CD4-positive, alpha-beta T cell treated with Interleukin-12 subunit alpha and Interleukin-12 subunit beta, for 1 hour (primary cell): ENCODE measurements around the gene S1PR3.

Experiments used
- DNase-seq: peaks from one replicate; pipeline ENCODE4 v3.0.0-alpha.2; 2020

Gene S1PR3

DNA sequence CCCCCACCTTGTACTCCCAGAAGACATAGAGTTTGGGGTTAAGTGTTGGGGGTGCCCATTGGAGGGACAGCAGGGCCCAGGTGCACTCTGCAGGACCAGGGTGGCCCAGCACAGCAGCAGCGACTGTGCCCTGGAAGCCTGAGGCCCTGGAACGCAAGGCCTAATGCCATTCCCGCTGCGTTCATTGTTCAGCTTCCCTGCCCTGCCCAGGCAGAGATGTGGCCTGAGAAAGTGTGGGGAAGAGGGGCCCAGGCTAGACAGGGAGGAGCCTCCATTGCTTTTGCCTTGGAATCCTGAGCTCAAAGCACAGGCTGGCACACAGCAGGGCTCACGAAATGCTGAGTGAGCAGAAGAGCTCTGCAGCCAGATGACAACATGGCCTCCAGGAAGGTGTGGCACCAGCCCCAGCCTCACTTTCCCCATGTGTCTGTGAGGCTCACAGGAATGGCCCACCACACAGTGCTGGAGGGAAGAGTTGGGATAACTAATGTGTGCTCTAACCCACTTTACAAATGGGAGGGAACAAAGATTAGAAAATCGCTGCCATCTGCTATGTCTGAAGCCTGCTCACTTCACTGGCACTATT lies 19.4 kb downstream of the S1PR3 start:
- DNase-seq = no peak

DNA sequence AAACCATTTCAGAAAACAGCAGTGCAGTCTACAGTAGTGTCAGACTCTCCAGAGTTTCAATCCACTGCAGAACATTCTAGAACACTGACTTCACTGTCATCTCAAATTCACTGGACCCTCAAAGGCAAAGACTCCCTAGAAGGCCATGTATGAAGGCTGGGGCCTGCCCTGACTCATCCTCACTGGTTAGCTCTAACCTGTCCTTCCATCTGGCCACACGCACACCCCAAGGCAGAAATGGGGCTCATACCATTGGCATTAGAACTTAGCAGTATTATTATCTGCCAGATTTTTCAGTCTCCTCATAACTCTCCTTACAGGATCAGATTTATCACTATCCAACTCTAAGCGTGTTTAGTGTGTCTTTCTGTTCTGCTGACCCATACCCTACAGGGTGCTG lies 20.4 kb downstream of the S1PR3 start:
- DNase-seq = no peak

DNA sequence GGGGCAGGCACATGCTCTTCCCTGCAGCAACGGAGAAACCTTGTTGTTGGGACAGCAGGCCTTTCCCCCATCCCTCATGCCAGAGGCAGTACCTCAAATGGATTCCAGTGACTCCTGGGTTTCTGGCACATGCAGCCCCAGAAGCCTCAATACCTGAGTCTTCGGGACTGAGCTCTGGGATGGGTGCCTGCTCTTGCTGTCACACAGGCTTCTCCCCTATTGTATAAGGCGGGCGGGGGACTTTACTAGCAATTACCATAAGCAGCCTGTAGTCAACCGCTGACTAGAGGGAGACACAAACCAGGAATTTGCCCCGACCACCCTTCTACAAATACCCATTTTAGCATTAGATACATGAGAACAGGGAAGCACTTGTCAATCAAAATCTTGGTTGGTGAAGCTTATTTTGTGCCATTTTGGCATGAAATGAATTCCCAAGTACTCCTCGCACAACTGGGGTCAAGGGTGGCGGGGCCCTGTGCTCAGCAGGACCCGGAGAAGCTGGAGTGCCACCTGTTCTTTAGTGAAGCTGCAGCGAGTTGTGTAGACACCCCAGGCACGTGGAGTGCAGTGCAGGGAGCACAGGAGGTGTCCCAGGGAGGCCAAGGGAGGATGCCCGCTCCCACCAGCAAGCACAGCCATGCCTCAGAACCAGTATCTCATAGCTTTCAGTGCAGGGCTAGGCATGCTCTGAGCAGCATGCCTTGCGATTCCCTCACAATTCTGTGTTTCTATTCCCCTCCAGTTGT lies 21.2 kb downstream of the S1PR3 start:
- no peak for DNase-seq

DNA sequence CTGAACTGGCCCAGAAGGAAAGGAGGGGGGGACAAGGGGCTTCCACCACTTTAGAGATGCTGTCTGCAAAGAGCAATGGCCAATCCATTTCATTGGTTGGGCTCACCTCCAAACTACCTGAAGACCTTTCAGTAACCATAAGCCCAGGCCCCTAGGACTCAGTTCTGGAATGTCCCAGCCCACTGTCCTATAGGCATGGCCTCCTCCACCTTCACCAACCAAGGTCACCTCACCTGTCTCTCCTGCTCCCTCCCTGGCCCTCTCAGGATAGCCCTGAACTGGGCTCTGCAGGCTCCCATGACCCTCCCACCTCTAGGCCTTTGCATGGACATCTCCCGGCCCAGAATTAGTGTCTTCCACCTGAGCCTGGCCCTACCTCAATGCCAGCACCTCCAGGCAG lies 22.4 kb downstream of the S1PR3 start:
- no peak for DNase-seq

DNA sequence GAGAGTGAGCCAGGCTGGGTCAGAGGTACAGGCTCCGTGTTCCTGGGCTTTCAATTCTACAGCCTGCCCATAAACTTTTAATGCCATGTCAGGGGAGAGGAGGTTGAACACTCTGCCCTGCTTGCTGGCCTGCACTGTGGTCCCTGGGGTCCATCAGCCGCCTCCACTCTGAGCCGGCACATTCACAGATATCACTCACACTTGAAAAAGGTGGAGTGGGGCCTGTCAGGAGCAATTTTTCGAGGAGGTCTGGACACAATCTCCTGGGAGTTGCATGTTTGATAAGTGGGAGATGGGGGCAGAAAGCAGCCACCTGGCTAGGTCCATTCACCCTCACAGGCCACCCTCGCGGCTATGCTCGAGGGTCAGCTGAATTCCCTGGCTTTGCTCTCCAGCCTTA lies 22.9 kb downstream of the S1PR3 start:
- DNase-seq = no peak

DNA sequence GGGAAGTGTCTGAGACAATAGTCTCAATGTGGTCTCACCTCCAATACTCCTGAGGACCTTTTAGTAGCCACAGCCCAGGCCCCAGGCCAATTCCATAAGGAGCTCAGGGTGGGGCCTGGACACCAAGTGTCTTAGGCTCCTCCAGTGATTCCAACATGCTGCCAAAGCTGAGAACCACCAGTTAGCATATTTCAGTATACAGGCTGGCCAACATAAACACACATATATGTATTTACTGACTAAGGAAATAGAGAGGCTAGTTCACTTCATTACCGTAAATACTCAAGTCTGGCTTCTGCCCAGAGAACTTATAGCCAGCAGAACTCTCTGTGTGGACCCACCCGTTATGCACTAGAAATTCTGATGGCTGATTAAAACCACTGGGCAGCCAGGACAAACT lies 24.1 kb downstream of the S1PR3 start:
- DNase-seq = no peak

DNA sequence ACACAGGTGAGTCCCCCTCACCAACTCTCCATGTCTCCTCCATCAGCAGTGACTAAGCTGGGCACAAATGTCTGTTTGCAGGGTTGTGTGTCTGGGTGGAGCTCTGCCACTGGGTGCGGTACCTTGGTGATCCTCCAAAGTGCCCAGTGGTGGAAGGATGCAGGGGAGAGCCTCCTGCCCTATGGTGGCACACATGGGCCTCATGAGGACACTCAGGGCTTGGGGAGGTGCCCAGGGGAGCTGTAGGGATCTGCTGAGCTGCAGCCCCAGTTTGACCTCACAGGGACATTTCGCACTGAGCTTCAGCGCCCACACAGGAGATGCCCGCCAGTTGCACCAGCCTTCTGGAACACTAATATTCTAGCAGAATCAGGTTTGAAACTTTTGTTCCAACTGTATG lies 29.5 kb downstream of the S1PR3 start:
- no peak for DNase-seq

DNA sequence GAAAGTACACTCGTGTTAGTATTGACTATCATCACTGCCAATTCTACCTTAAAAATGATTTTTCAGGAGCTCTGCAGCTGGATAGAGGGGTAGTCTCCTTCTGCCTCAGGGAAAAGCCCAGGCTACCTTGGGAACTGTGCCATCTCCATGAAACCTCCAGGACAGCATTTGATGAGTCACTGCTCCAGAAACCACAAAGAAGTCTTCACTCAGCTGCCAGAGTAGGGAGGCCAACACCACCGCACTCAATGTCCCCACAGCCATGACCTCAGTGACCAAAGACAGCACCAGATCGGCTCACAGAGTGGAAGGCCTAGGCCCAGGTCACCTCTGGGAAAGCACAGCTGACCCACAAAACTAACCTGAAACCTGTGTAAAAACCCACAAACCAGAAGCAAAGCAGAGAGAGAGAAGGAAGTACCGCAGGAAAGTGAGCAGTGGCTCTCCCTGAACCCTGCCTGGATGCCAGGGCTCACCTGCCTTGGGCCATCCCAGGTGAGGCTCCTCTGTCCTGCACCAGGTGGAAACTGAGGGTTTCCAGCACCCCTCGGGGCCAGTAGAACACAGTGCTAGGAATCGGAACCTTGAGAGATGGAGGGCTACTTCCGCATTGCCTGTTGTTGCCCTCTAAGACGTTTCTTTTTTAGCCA lies 30.0 kb downstream of the S1PR3 start:
- no peak for DNase-seq

DNA sequence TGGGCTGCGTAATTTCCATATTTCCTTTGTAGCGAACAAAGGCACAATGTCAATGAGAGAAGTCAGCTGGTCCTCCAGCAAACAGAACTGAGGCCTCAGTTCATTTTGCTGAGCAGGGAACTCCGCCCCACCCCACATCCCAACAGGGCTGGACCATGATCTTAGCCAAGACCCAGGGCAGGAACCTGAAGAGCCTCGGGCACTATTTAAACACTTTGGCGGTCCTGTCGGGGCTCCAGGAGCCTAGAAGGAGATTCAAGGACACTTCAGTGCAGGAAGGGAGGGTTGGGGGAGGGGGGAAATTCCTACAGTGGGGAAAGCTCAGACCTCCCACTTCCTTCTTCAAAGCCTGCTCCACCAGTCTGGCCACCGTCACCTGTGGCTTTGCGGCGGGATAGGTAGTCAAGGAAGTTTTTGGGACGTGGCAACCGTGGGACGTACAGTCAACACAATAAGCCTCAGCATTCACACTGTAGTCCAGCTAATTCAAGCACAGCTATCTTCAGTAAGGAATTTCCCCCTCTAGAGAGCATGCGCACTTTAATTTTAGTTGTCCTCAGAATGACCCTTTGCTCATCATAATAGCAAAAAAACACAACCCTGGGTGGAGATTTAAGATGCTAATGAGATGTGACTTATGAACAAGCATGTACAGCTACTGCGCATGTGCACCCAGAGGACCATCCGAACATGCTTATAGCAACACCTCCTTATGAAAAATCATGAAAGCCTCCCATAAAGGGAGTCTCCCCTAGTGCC lies 30.9 kb downstream of the S1PR3 start:
- no peak for DNase-seq

DNA sequence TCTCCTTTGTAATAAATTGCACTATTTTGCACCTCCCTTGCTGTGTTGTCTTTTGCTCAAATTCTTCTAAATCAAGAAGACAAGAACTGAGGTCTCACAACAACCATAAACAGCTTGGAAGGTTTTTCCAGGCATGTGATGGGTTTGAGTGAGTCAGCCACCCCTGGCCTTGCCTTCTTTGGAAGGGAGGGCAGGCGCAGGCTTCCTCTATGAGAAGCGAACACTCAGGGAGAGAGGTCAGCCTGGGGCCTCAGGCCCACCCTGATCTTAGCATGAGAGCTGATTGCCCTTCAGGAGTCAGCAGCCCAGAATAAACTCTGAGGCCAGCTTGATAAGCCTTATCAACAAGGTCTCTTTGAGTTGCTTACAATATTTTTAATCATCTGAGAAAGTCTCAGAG lies 31.6 kb downstream of the S1PR3 start:
- no peak for DNase-seq

DNA sequence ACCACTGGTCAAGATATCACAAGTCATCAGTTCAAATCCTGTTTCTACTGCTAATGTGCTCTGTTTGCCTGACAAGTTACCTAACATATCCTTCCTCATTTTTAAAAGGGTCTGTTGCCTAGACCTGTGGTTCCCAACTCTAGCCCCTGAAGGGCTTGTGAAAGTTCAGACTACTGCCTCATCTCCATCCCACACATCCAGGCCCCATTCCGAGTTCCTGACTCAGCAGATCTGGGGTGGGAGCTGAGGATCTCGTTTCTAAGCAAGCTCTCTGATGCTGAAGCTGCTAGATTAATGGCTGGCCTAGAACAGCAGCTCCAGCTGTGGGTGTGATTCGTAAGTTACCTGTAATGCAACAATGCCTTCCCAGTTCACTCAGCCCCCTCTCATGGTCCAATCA lies 32.5 kb downstream of the S1PR3 start:
- no peak for DNase-seq

DNA sequence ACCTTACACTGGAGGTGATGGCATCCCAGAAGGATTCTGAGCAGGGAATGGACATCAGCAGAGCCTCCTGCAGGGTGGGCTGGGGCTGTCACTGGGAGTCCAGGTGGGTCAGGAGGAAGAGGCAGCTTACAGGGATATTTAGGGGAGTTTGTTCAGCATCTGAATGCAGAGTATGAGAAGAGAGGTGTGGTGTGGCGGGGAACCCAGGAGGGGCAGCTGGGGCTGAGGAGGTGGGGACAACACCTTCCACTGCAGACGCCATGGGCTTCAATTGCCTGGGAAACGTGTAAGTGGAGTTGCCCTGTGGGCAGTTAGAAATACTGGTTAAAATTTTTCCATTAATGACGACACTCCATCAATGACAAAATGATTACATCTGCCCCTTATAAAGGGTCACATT lies 33.5 kb downstream of the S1PR3 start:
- DNase-seq = no peak

DNA sequence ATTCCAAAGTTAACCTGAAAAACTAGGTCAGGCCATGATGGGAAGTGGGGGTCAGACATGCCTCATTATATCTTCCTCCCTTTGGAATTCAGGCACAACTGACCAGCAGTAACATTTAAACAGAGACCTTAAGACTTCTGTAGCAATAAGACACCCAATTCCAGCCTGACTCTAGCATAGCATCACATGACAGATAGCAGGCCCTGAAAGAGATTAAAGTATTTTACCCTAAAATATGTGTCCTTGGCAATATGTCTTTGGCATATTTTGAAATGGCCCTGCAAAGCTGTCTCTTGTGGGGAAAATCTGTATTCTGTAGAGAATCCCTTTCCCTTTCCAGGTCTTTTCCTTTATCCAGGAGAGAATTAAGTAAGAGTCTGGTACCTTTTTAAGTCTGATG lies 34.3 kb downstream of the S1PR3 start:
- DNase-seq = no peak

DNA sequence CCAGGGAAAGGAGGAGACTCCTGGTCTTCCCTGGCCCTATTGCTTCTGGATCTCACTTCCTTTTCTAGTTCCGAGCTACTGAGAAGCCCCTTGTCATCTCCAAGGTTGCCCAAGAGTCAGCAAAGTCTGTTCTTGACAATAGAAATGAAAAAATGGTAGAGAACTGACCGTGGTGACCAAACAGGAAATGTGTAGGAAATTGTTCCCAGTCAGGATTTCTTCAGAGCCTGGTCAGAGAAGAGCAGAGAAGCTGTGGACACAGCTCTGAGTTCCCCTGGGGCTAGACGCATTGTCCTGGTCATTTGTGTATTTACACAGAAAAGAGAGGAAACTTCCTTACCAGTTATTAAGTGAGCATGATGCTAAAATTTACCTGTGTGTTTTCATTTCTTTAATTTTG lies 35.6 kb downstream of the S1PR3 start:
- DNase-seq = no peak

DNA sequence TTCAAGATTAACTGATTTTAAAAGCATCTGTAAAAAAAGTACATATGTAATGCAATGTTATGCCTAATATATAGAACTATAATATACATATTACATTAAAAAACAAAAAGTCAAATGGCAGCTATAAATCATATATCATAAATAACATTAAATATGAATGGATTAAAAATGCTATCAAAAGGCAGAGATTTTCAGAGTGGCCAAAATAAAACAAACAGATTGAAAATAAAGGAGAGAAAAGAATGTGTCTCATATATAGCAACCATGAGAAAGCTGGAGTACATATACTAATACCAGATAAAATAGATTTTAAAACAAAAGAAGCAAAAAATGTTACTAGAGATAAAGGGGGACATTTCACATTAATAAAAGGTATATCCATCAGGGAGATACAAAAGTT lies 38.5 kb downstream of the S1PR3 start:
- no peak for DNase-seq

DNA sequence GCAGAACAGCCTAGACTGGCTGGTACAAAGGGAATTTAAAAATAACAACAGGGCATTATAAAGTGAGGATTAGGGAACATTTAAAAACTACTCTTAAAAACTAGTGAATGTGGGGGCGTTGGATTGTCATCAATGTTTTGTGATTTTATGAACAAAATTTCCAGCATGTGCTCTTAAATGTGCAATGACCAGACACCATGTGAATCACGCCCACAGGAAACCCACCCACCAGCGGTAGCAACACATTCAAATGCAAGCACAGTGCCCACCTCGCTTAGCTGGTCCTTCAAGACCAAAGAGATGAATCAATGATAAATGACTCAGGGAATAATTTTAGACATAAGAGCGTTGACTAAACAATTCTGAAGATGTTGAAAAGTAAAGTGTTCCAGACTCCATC lies 40.9 kb downstream of the S1PR3 start:
- no peak for DNase-seq

DNA sequence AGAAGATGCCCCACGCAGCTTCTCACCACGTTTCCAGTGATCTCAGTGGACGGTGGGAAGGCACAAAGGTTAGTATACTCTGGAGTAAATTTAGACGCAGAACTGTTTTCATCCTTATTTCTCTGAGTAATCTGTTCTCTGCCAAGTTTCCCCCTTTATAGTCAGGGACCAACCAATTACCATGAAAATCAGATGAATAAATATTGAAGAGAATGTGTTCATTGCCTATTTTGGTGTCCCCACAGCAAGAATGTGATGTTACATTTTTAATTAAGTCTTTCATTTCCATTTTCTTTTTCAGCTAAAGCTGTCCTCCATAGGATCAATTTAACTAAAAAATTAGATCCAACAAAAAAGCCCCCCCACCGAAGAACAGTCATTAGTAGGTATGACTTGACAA lies 41.4 kb downstream of the S1PR3 start:
- no peak for DNase-seq

DNA sequence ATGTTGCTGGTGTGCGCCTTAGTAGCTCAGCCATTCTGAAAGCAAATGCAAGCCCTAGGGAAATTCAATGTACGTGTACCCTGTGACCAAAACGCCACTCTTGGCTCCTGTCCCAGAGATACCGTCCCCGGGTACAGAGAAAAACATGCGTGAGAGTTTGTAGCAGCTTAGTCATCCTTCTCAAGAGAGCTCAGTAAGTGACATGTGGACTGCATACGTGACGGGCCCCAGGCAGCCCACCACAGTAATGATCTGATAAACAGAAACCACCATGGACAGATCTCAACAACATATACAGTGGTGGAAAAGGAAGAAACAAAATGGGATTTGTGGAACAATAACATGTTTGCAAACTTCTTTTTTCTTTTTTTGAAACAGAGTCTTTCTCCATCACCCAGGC lies 45.1 kb downstream of the S1PR3 start:
- DNase-seq = no peak

DNA sequence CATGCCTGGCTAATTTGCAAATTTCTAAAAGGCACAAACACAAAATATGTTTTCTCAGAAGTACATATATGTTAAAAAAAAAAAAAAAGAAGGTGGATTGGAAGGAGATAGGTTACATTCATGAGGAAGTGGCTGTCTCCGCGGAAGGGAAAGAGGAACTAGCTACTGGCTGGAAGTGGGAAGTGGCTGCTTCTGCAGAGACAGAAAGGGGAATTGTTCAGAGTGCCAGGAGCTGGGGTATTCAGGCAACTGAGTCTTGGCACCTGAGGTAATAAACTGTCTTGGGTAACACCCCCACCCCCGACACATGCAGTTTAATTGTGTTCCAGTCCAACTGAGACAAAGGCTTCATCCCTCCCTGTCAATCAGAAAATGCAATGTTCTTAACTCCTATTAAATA lies 45.6 kb downstream of the S1PR3 start:
- peak; percentile 3 for DNase-seq

DNA sequence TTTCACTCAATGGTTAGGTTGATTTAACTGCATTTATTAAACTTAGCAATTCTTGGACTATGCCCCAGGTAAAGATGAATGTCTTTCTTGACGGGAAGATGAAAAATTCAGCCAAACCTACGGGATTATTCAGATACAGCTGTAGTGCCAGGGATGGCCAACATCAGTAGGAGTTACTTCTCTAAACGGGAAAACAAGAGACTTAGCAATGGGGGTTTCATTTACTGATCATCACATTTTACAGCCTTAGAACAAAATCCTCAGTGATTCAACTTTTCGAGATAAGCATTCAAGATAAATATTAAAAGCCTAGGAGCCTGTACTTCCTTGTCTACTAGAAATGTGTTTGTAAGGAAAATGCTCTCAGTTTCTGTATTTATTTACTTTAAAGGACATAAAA lies 46.1 kb downstream of the S1PR3 start:
- no peak for DNase-seq

DNA sequence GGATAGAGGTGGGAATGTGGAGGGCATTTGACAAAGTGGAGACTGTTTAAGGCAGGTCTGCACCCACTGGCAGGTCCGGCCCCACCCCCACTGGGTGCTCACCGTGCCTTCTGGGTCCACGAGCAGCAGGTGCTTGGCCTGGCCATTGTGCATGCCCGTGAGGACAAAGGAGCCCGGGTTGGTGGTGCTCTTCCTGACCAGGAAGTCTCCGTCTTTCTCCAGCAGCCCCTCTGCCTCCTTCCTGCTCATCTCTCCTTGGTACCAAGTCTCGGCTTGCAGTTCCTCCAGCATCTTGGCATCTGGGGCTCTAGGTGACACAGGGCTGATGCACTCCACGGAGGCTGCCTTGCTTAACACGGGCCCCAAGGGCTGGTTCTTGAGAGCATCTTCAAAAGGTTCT lies 46.6 kb downstream of the S1PR3 start:
- no peak for DNase-seq

DNA sequence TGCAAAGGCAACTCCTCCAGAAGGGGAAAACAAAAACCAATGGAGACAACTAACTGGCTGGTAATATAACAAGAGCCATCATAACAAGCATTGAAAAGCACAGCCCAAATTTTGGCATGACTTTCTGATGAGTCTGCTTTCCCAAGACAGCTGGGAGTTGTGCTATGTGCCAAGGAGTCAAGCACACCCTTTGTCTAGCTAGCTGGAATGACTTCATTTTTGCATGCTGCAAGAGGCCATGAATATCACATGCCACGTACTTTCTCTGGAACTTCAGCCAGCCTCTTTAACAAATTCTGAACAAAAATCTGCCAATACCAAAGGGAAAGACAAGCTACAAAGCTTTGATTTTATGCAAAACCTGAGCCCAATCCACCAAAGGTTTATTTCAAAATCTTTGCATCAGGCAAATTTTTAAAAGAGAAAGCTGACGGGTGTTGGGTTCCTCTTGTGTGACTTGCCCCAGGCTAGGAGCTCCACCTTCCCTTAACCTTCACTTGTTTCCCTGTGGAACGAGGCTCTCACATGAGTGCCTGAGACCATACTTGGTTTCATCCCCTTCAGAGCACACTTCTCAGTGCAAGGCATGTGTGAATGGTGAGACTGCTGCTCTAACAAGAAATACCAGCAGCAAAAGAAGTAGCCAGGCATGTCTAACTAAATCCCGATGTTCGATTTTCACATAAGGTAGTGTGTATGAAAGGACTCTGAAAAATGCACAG lies 47.3 kb downstream of the S1PR3 start:
- no peak for DNase-seq

DNA sequence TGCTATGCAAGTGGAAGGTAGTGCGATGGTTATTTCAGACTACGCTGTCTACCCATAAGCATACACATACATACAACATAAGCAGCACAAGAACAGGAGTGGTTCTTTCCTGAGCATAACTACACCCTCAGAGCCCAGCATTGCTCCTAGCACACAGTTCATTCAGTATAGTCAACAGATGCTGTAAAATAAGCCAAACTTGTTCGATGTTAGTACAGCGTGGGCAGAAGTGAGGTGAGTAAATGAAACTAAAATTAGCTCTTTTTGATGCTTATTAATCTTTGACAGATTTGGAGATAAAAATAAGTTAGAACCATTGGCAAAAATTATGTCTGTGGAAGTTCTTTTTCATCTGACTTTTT lies 47.8 kb downstream of the S1PR3 start:
- DNase-seq = no peak
